HG03103 (cell line): ENCODE results near the gene CACNG1.
"Not testable (repeated sequence)": the region's sequence is repeated elsewhere in the genome, so short reads cannot be mapped to it uniquely, and the experiment has no call there.

Source experiments
- ATAC-seq: cut with Tn5 transposase; IDR thresholded peaks from one replicate; pipeline ENCODE4 v1.9.1; 2021; ENCODE audit warnings: low read depth; ENCODE audit not compliant: unreplicated experiment

Gene CACNG1

DNA sequence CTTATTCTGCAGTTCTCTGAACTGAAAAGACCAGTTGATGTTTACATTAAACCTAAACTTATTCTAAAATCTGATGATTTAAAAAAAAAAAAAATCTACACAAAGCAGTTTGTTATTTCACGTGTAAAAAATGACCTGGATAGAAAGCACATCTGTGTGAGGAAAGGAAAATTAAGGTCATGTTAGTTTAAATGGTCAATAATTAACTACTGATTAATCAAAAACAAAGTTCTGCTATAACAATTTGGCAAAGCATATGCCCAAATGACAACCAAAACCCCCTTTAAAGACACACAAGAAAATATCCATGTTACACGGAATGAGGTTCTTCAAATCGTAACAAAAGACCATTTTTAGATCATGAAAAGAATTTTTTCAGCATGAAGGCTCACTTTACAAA is 30.4 kb downstream of the CACNG1 start:
- ATAC-seq: no peak

DNA sequence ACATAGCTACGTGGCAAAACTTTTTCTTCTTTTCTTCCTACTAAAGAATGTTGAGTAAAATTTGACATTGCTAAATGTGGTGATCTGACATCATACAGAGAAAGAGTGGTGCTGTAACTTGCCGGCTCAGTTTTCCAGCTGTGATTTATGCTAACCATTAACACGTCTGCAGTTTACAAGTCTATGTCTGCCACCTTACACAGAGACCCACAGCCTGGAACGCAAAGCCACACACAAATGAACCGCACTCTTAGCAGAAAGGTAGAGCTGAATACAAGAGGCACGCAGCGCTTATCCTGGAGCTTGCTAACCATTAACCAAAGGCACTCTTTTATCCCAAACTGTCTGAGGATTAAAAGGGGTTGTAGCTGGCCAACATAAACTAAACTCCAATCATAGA is 31.9 kb downstream of the CACNG1 start:
- ATAC-seq: no peak

DNA sequence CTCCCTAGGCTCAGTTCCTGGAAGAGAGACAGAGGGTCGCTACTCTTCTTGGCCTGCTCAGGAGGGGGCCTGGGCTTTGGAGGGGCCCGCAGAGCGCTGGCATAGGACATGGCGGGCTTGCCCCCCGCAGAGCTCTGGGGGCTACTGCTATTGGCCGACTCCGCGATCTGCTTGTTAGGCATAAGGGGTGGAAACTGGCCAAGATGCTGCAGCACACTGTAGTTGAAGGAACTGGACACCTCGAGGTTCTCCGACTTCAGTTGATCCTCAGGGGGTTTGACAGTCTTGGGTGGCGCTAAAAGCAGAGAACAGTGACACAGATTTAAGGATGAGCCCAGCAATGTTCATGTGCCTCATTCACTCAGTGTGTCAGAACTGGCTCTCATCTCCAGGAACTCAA is 33.9 kb downstream of the CACNG1 start:
- no peak for ATAC-seq

DNA sequence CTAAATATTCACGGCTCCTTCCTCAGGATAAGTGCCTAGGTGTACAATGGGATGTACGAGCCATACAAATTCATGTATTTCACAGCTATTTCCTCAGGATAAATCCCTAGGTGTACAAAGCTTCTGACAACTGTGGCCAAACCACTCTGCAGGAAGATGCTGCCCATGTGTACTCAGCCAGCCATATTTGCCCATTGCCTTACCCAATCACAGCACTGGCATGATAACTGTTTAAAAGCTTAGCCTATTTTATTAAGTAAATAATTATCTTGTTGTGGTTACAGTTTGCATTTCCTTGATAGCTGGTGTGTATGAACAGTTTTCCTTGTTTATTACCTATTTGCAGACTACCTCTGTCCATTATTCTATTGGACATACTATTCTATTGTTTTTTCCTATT is 35.1 kb downstream of the CACNG1 start:
- ATAC-seq: no peak

GRCh38 chr17:67080804-67081203 is 36.5 kb downstream of the CACNG1 start:
- ATAC-seq: no peak

GRCh38 chr17:67082107-67082506 is 37.8 kb downstream of the CACNG1 start:
- ATAC-seq: peak; percentile 46

DNA sequence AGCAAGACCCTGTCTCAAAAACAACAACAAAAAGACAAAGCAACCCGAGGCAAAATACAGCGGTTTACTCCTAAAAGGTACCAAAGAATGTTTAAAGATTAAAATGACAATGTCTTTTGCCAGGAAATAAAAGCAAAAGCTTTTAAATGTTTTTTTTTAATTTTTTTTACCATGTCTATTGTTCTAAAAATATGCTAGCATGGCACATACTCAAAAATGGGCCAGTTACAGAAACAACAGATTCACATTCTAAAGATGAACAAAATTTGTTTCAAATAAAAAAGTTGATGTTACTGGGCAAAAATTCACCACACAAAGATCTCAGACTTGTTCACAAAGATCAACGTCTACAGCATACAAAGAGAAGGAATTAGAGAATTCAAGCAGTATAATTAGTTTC is 41.1 kb downstream of the CACNG1 start:
- no peak for ATAC-seq

- ATAC-seq: no peak
Measured at GRCh38 chr17:67088639-67089038, 44.3 kb downstream of the CACNG1 start.

DNA sequence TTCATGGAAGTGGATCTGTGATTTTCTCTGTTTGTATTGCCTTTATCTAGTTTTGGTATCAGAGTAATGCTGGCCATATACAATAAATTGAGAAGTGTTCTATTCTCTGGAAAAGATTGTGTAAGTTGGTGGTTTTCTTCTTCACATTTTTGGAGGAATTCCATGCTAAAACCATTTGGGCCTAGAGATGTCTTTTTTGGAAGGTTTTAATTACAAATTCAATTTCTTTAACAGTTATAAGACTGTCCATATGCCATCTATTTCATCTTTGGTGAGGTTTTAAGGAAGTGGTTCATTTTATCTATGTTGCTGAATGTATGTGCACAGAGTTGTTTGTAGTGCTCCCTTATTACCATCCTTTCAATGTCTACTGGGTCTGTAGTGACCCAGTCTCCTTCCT is 46.0 kb downstream of the CACNG1 start:
- no peak for ATAC-seq

GRCh38 chr17:67092291-67092690 is 47.9 kb downstream of the CACNG1 start:
- no peak for ATAC-seq

GRCh38 chr17:67092710-67093109 is 48.4 kb downstream of the CACNG1 start:
- not testable (repeated sequence) for ATAC-seq

GRCh38 chr17:67093348-67093747 is 49.0 kb downstream of the CACNG1 start:
- no peak for ATAC-seq

GRCh38 chr17:67095291-67095690 is 50.9 kb downstream of the CACNG1 start:
- ATAC-seq: not testable (repeated sequence)

DNA sequence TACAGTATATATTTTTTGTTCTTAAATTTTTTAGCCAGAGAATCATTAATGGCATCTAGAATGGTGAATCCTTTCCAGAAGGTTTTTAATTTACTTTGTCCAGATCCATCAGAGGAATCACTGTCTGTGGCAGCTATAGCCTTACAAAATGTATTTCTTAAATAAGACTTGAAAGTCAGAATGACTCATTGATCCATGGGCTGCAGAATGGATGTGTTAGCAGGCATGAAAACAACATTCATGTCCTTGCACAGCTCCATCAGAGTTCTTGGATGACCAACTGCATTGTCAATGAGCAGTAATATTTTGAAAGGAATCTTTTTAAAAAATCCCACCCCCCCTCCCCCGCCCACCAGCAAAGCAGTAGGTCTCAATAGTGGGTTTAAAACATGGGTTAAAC is 51.4 kb downstream of the CACNG1 start:
- no peak for ATAC-seq

GRCh38 chr17:67096609-67097008 is 52.3 kb downstream of the CACNG1 start:
- no peak for ATAC-seq

DNA sequence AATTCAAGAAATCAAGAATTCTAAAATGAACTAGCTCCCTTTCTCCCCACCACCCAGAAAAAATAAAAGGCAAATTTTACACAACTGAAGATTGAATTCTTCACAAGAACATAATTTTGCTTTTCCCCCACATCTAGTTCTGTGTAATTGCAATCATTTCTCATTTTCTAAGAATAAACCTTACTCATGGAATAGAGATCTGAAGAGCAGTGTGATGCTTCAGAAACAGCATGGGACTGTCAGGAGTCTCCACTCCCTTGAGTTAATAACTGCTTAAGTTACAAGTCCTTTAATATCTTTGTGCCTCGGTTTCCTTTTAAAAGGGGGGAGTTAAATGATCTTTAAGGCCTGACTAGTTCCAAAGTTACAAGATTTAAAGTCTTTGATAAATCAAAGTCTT is 53.7 kb downstream of the CACNG1 start:
- ATAC-seq: no peak

GRCh38 chr17:67104641-67105040 is 60.3 kb downstream of the CACNG1 start:
- ATAC-seq: not testable (repeated sequence)

DNA sequence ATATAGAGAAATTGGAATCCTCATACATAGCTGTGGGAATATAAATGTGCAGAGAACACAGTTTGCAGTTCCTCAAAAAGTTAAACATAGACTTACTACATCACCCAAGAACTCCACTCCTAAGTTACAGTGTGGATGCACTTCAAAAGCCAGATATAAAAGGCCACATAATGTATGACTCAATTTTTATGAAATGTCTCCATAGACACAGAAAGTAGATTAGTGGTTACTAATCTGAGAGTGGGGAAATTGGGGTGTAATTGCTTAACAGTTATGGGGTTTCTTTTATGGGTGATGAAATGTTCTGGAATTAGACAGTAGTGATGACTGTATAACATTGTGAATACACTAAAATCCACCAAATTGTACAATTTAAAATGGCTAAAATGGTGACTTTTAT is 60.9 kb downstream of the CACNG1 start:
- no peak for ATAC-seq
